CD4-positive, CD25-positive, alpha-beta regulatory T cell (primary cell): ENCODE data around the gene ANKFN1. TPM values are rescaled to one million over a fixed set of nuclear protein-coding genes. Genes with fewer than 3 reads are reported as not detected.

Source experiments
- ATAC-seq, 2 donors: fragments of 150-1000 bp; cut with Tn5 transposase; one replicate each; pipeline ENCODE4 v1.10.0; 2021; ENCODE audit warnings: low read depth in 2 of 2, moderate number of reproducible peaks in 2 of 2, moderate library complexity in 1 of 2
- DNase-seq, 3 donors: peaks; one replicate each; pipeline versions ENCODE4 v3.0.0 to v3.0.0-alpha.2; 2012 to 2022; ENCODE audit warnings: mixed read lengths in 1 of 3
- H3K27ac ChIP-seq: one replicate; pipeline ENCODE4 v1.7.0; 2013; ENCODE audit warnings: mild to moderate bottlenecking, low read length; ENCODE audit not compliant: insufficient read depth, poor library complexity, severe bottlenecking
- H3K27me3 ChIP-seq: one replicate; pipeline ENCODE4 v1.7.0; 2013; ENCODE audit warnings: low read length; ENCODE audit not compliant: control insufficient read depth, insufficient read depth
- H3K36me3 ChIP-seq: one replicate; pipeline ENCODE4 v1.7.0; 2013; ENCODE audit warnings: mild to moderate bottlenecking, low read length, moderate library complexity; ENCODE audit not compliant: control insufficient read depth, insufficient read depth
- H3K4me1 ChIP-seq: 2 replicates; pipeline ENCODE4 v1.7.0; 2013; ENCODE audit warnings: mild to moderate bottlenecking, low read length; ENCODE audit not compliant: insufficient read depth, control insufficient read depth, poor library complexity, severe bottlenecking
- H3K4me3 ChIP-seq: one replicate; pipeline ENCODE4 v1.7.0; 2013; ENCODE audit warnings: low read depth, mild to moderate bottlenecking, low read length, moderate library complexity
- H3K9me3 ChIP-seq, 2 experiments: 1 replicate in 1 of 2; 2 replicates in 1 of 2; pipeline ENCODE4 v1.7.0; 2013; ENCODE audit warnings: low read length in 2 of 2, mild to moderate bottlenecking in 1 of 2, moderate library complexity in 1 of 2; ENCODE audit not compliant: control insufficient read depth in 2 of 2
- H3K27ac Mint-ChIP-seq, 3 donors: one replicate each; pipeline ENCODE4 v1.8.0; 2020 to 2022; ENCODE audit warnings: mild to moderate bottlenecking in 3 of 3, mixed read lengths in 3 of 3, moderate library complexity in 2 of 3
- H3K27me3 Mint-ChIP-seq: one replicate; pipeline ENCODE4 v1.8.0; 2022; ENCODE audit warnings: mild to moderate bottlenecking, mixed read lengths
- H3K36me3 Mint-ChIP-seq: one replicate; pipeline ENCODE4 v1.8.0; 2020; ENCODE audit warnings: mixed read lengths
- H3K4me1 Mint-ChIP-seq, 4 donors: one replicate each; pipeline ENCODE4 v1.8.0; 2020 to 2022; ENCODE audit warnings: mixed read lengths in 4 of 4, mild to moderate bottlenecking in 1 of 4
- H3K4me3 Mint-ChIP-seq, 4 donors: one replicate each; pipeline ENCODE4 v1.8.0; 2020 to 2022; ENCODE audit warnings: mild to moderate bottlenecking in 4 of 4, mixed read lengths in 4 of 4, moderate library complexity in 3 of 4
- H3K9me3 Mint-ChIP-seq, 7 donors: one replicate each; pipeline ENCODE4 v1.8.0; 2020 to 2022; ENCODE audit warnings: mixed read lengths in 7 of 7, mild to moderate bottlenecking in 3 of 7, moderate library complexity in 2 of 7
- polyA plus RNA-seq, 4 donors: library from polyadenylated mRNA; unstranded; fragments of 300-500 nt; fragmentation: Illumina TruSeq; gene quantifications; one replicate each; pipeline ENCODE4 v1.2.3, GENCODE V29; 2021
- total RNA-seq: library from RNA; stranded (reverse); gene quantifications from one replicate; pipeline ENCODE4 v1.2.3, GENCODE V29; 2022

ANKFN1 gene
- total and polyA plus RNA-seq, 5 donors from 2014 or later: not detected

DNA sequence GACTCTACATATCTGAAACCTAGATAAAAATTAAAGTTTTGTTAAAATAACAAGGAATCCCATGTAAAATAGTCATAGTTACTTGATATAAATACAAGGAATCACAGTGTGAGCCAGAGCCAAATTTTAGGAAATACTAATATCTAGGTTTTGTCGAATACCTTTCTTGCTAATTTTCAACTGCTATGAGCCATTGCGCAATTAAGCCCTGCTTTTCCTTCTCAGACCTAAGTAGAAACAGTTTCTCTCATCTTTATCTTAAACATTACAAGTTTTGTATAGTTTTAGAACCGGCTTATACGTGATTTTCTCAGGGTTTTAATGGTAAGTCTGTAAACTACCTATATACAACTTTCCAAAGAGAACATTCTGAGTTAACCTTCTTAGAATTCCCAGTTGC lies 282.9 kb downstream of the ANKFN1 start:
- no peak for DNase-seq
- no peaks in the 10 kb centered on the region for H3K9me3 ChIP-seq
- peaks cover 0 to 2% (median 0%) of the 10 kb centered on the region in 7 donors for H3K9me3 Mint-ChIP-seq
- H3K27me3 ChIP-seq: peaks cover 7% of the 10 kb centered on the region
- H3K4me3 ChIP-seq: no peak overlapping the region
- H3K4me1 Mint-ChIP-seq: no peaks in the 10 kb centered on the region
- ATAC-seq: no peak
- H3K4me3 Mint-ChIP-seq: no peak overlapping the region
- H3K27ac Mint-ChIP-seq: no peak overlapping the region
- H3K27ac ChIP-seq: no peak overlapping the region
- peaks cover 7% of the 10 kb centered on the region for H3K27me3 Mint-ChIP-seq
- no peaks in the 10 kb centered on the region for H3K36me3 ChIP-seq
- no peaks in the 10 kb centered on the region for H3K4me1 ChIP-seq
- no peaks in the 10 kb centered on the region for H3K36me3 Mint-ChIP-seq

DNA sequence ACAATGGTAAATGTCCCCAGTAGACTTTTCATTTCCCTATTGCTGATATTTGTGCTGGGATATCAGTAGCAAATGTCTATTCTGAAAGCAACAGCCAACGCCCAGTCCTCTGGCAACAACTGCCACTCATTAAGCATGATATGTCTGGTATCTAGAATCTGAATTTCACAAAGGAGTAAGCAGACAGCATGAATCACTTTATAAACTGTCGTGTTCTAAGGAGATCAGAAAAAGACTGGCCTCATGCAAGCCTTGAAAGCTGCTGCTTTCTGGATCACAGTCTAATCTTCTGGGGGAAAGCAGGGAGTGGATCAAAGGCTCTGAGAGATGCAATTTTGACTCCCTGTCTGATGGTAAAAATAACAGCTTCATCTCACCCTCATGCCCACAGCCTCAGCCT lies 287.1 kb downstream of the ANKFN1 start:
- H3K4me1 ChIP-seq: no peaks in the 10 kb centered on the region
- no peaks in the 10 kb centered on the region for H3K4me1 Mint-ChIP-seq
- ATAC-seq: no peak
- peak overlapping the region in 1 of 4 donors; percentile 38 for H3K4me3 Mint-ChIP-seq
- no peaks in the 10 kb centered on the region for H3K36me3 Mint-ChIP-seq
- no peaks in the 10 kb centered on the region for H3K36me3 ChIP-seq
- DNase-seq: no peak
- peaks cover 7% of the 10 kb centered on the region for H3K27me3 Mint-ChIP-seq
- H3K9me3 Mint-ChIP-seq: no peaks in the 10 kb centered on the region
- no peak overlapping the region for H3K27ac Mint-ChIP-seq
- no peak overlapping the region for H3K4me3 ChIP-seq
- no peak overlapping the region for H3K27ac ChIP-seq
- H3K9me3 ChIP-seq: no peaks in the 10 kb centered on the region
- peaks cover 6% of the 10 kb centered on the region for H3K27me3 ChIP-seq

DNA sequence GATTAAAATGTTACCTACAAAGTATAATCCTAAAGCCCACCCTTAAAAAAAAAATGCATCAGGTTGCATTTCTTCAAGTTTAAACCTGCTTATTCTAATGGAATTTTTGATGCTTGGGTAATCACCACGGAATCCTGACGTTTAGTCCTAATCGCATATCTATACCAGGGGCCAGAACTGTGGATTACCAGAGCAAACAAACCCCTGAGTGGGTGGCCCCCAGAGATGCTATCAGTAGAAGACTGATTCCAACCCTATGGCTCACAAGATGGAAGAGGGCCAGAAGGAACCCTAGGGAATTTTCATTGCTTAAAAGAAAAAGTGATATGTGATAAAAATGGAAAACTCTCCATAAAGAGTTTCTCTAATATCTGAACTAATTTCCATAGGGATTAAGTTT lies 288.0 kb downstream of the ANKFN1 start:
- Mint-ChIP-seq H3K36me3 (no peaks in the 10 kb centered on the region), H3K4me3 (no peak overlapping the region), H3K4me1 (no peaks in the 10 kb centered on the region), H3K27me3 (peaks cover 7% of the 10 kb centered on the region), H3K9me3 (no peaks in the 10 kb centered on the region), H3K27ac (no peak overlapping the region)
- Histone ChIP-seq H3K36me3 (no peaks in the 10 kb centered on the region), H3K27me3 (peaks cover 6% of the 10 kb centered on the region), H3K27ac (no peak overlapping the region), H3K4me3 (no peak overlapping the region), H3K9me3 (no peaks in the 10 kb centered on the region), H3K4me1 (no peaks in the 10 kb centered on the region)
- ATAC-seq (no peak), DNase-seq (no peak)

- no peaks in the 10 kb centered on the region for H3K9me3 Mint-ChIP-seq
- no peak overlapping the region for H3K27ac ChIP-seq
- no peaks in the 10 kb centered on the region for H3K36me3 ChIP-seq
- H3K27me3 Mint-ChIP-seq: no peaks in the 10 kb centered on the region
- no peaks in the 10 kb centered on the region for H3K4me1 Mint-ChIP-seq
- no peaks in the 10 kb centered on the region for H3K4me1 ChIP-seq
- H3K4me3 ChIP-seq: no peak overlapping the region
- no peaks in the 10 kb centered on the region for H3K36me3 Mint-ChIP-seq
- H3K9me3 ChIP-seq: no peaks in the 10 kb centered on the region
- no peak for ATAC-seq
- H3K27ac Mint-ChIP-seq: no peak overlapping the region
- H3K4me3 Mint-ChIP-seq: no peak overlapping the region
- H3K27me3 ChIP-seq: peaks cover 4% of the 10 kb centered on the region
- DNase-seq: no peak
Measured at GRCh38 chr17:56445692-56446411, 292.6 kb downstream of the ANKFN1 start.

- H3K36me3 ChIP-seq: no peaks in the 10 kb centered on the region
- no peak for ATAC-seq
- Mint-ChIP-seq H3K4me1 (no peaks in the 10 kb centered on the region), H3K36me3 (no peaks in the 10 kb centered on the region), H3K4me3 (no peak overlapping the region), H3K27ac (no peak overlapping the region), H3K9me3 (no peaks in the 10 kb centered on the region), H3K27me3 (no peaks in the 10 kb centered on the region)
- no peaks in the 10 kb centered on the region for H3K4me1 ChIP-seq
- H3K4me3 ChIP-seq: no peak overlapping the region
- peaks cover 4% of the 10 kb centered on the region for H3K27me3 ChIP-seq
- DNase-seq: no peak
- H3K9me3 ChIP-seq: no peaks in the 10 kb centered on the region
- no peak overlapping the region for H3K27ac ChIP-seq
Measured at GRCh38 chr17:56447171-56447570, 293.9 kb downstream of the ANKFN1 start.

- Mint-ChIP-seq H3K27me3 (peaks cover 5% of the 10 kb centered on the region), H3K27ac (no peak overlapping the region), H3K4me3 (no peak overlapping the region), H3K9me3 (no peaks in the 10 kb centered on the region), H3K4me1 (no peaks in the 10 kb centered on the region), H3K36me3 (no peaks in the 10 kb centered on the region)
- H3K27me3 ChIP-seq: peaks cover 4% of the 10 kb centered on the region
- H3K4me3 ChIP-seq: no peak overlapping the region
- ATAC-seq (no peak), DNase-seq (no peak)
- no peak overlapping the region for H3K27ac ChIP-seq
- no peaks in the 10 kb centered on the region for H3K9me3 ChIP-seq
- no peaks in the 10 kb centered on the region for H3K4me1 ChIP-seq
- no peaks in the 10 kb centered on the region for H3K36me3 ChIP-seq
Measured at GRCh38 chr17:56448371-56448770, 295.1 kb downstream of the ANKFN1 start.

DNA sequence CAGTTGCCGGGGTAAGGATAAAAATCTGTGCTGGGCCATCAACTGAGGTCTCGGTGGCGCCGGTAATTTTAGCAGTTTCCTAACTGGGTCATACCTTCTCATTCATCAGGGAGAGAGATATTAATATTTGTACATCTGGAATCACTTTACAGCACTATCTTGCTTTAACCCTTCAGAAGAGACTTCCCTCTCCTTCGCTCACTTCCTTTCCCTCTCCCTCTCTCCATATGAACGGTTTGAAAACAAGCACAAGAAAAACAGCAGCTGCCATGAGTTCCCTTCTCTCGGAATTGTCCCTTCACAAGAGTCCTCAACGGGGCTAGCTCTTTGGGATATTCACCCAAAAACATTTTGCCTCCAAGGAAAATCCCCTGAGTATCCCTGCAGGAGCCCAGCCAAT lies 295.9 kb downstream of the ANKFN1 start:
- Mint-ChIP-seq H3K36me3 (no peaks in the 10 kb centered on the region), H3K4me3 (no peak overlapping the region), H3K9me3 (peaks cover 0 to under 1% (median 0%) of the 10 kb centered on the region in 7 donors), H3K27me3 (peaks cover 6% of the 10 kb centered on the region), H3K4me1 (no peaks in the 10 kb centered on the region), H3K27ac (no peak overlapping the region)
- Histone ChIP-seq H3K27me3 (peaks cover 4% of the 10 kb centered on the region), H3K27ac (no peak overlapping the region), H3K4me3 (no peak overlapping the region), H3K36me3 (no peaks in the 10 kb centered on the region), H3K4me1 (no peaks in the 10 kb centered on the region), H3K9me3 (no peaks in the 10 kb centered on the region)
- DNase-seq (no peak), ATAC-seq (no peak)

DNA sequence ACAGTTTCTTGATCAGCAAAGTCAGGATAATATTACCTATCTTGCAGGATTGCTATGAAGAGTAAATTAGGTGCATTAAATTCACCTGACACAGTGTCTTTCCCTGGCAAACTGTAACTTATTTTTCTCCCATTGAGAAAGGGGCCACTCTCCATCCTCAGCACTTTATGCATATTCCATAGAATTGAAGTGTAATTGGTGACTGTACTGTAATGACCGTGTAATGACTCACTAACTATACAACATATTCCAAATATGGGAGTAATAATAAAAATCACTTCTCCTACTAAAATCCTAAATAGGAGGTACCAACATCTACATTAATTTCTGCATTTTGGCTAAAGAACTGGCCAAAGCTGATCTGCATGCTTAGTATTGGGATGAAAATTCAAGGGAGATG lies 298.4 kb downstream of the ANKFN1 start:
- Mint-ChIP-seq H3K27me3 (peaks cover 20% of the 10 kb centered on the region), H3K9me3 (peaks cover 0 to 3% (median 0%) of the 10 kb centered on the region in 7 donors), H3K4me3 (no peak overlapping the region), H3K27ac (no peak overlapping the region), H3K36me3 (no peaks in the 10 kb centered on the region), H3K4me1 (no peaks in the 10 kb centered on the region)
- ATAC-seq: no peak
- Histone ChIP-seq H3K4me3 (no peak overlapping the region), H3K36me3 (no peaks in the 10 kb centered on the region), H3K27ac (no peak overlapping the region), H3K27me3 (peaks cover 4% of the 10 kb centered on the region), H3K4me1 (no peaks in the 10 kb centered on the region), H3K9me3 (no peaks in the 10 kb centered on the region)
- no peak for DNase-seq
